GM04504 (cell line): ENCODE data around the gene ESYT2.

Source experiments
- DNase-seq: peaks from one replicate; pipeline ENCODE4 v3.0.0-alpha.2; 2012; ENCODE audit warnings: low read depth

Gene ESYT2

DNA sequence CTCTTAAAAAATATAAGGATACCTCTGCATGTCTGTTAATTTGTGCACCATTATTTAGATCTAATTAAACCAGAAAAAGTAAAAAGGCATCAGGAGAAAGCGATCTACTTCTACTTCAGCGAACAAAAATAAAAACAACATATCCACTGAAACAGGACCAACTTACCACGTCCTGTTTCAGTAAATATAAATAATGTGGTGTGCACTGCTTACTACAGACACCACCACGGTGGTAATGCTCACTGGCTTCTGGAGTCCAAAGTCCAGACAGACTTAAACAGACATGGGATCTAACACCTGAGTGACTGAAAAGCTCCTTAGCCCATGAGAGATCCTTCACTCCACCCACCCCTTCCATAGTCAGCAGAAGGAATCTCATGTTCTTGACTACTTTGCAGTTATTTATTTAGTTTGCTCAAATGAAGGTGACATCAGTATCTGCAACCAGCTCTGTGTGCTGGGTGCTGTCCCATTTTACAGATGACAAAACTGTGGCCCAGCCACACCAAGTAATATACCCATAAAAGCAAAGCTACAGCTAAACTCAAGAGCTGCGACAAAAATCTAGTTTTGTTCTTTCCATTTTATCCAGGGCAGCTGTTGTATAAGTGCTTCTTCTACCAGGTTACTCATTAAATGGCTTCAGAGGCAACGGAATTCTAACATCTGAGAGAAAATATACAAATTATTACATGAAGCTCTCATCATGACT, 62.6 kb downstream of the ESYT2 start:
- no peak for DNase-seq

DNA sequence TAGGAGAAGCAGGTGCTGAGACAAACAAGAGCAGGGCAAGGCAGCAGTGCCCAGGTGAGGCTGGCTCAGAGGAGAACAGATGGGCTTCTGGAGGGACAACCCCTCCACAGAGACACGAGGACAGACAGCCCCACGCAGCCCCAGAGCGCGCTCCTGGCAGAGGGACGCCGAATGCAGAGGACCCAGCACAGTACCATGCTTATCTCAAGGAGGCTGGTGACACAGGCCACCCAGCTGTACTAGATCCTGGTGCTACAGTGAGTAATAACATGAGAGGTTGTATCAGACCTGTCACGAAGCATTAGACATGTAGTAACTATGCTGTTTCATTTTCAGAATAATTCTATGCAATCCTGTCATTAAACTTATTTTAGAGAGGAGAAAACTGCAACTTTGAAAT, 64.3 kb downstream of the ESYT2 start:
- no peak for DNase-seq

DNA sequence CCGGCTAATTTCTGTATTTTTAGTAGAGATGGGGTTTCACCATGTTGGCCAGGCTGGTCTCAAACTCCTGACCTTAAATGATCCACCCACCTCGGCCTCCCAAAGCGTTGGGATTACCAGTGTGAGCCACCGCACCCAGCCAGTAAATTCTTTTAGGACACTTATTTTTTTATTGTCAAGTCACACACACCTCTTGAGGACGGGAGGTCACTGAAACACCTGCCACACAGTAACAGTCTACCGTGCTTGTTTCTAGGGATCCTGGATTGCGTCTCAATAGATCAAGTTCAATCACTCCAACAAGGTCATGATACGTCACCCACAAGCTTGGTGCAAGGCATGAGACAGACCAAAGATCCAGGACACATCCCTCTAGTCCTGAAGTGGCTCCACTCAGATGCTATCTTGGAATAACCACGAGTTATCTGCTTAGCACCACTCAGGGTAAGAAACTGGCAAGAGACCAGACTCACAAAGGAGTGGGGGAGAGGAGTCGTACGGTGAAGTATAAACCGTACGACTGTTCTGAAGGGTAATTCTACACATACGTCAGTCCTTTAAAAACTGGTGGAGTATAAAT, 65.8 kb downstream of the ESYT2 start:
- DNase-seq = no peak

DNA sequence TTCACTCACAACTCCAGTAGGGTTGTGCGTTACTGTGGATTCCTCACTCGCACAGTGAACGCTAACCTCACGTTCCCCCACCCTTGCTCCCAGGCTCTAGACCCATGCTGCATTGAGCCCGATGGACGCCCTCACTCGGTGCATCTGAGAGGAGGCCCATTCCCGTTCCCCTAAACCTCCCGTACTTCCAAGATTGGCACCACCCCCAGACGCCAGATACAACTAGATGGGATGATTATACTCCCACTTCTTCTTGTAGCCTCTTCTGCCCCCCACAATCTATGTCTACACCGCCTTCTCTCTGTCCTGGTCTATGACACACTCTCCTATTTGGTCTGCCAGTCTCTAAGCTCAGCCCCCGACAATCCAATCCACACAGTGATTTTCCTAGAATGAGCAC, 67.4 kb downstream of the ESYT2 start:
- DNase-seq = no peak

DNA sequence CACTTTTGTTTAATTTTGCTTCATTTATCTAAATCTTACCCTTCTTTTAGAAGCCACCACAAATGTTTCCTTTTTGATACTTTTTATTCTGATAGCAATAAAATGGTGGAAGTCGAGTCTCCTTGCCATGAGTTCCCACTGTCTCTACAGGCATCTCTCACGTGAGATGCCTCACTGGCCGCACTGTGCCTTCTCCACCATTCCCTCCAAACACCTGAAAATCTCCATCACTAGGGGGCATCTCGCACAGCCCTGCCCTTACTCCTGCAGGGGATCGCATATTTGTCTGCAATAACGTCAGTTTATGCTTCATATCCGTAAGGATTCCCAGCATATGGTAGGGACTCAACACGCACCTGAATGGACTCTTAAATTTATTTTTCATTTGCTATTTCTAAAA, 68.4 kb downstream of the ESYT2 start:
- DNase-seq = no peak

DNA sequence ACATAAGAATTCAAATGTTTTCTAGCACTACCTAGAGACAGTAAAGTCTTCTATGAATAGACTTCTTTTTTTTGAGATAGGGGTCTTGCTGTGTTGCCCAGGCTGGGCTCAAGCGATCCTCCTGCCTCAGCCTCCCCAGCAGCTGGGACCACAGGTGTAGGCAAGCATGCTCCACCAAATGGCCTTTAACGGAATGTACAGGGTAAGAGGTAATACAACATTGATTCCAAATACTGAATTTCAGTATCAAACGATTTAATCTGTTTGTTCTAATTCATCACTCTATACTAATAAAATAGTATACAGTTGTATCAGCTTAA, 68.9 kb downstream of the ESYT2 start:
- DNase-seq = no peak

DNA sequence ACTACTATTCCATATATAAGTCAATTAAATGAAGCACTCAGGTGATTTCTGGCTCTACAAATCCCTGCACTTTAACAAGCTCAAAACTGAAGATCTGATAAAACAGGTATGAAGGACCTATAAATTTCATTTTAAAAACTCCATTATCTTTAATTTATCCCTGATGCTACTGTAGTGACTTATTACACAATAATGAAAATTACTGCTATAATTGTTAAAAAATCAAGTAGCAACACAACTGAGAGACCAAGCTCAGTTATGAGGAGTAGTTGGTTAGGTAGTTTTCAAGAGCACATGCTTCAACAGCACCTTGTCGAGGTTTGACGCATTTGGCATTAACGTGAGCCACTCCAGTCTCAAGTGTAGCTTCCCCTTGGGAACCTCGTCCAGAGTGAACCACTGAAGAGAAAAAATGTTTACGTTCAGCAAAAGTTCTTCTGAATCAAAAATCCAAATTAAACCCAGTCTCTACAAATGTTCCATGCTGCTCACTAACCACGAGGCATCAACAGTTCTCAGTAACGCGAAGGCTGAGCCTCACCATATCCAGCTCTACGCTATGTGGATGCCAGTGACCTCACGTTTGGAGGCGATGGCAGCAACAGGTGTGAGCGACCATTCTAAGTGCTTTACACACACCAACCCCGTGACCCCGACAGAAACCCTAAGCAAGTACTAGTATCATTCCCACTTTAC, 69.4 kb downstream of the ESYT2 start:
- DNase-seq = no peak

DNA sequence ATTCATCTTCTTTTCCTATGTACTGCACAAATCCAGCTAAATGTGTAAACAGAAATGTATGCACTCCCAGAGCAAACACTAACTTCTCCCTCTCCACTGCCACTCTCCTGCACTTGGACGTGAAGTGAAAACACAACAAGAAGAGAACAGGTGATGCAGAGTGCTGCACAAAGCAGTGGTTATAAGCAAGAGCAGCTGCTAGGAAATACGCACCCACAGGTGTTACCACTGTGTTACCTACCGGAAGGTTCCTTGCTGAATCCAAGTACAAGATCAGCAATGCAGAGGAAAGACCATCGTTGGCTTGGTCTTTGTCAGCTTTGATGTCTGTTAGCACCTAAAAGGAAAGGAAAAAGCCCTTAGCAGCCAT, 70.1 kb downstream of the ESYT2 start:
- DNase-seq = no peak

DNA sequence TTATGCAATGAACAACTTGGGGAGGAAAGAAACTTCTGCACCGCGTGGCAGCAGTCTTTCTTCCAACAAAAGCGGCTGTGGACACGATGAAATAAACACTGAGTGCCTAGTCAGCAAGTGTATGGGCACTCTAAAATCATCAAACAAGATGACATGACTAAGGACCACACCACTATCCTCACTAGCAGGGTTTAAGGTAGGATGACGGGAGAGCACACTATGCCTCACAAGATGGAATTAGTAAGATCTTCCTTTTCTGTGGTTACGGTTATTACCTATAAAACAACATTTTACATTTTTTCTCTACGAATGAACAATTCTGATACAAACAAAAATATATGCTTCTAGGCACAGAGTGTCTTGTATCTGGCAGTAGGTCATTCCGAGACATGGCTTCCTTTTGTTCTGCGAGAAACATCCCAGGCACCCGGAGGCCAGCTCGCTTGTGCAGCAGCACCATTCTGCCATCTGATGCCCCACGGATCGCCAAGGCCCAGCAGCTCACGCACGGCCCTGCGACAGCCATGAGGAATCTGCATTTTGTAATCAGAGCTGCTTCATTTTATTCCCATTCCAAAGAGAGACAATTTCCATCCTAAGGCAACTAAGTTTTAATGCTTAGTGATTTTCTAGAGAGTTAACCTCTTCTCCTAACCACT, 70.6 kb downstream of the ESYT2 start:
- DNase-seq = no peak

DNA sequence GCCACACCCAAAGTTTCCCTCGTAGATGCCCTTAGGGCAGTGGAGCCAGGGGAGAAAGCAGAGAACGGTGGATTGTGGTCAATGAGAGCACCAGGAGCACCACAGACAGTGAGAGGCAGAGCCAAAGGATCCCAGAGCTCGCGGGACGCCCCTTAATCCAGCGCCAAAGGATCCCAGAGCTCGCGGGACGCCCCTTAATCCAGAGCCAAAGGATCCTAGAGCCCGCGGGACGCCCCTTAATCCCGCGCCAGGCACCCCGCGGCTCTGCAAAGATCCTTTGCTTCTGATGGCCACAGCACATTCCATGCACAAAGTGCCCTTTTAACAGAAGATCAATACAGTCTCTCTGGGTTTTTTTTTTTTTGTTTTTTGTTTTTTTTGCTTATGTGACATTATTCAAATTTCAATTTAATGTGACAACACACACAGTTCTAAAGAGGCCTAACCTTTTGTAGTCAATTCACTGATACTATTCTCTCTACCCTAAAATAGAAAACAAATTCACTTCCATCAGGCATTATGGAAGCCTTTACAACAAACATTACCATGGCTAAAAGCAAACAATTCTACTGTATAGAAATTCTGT, 71.8 kb downstream of the ESYT2 start:
- DNase-seq = no peak

DNA sequence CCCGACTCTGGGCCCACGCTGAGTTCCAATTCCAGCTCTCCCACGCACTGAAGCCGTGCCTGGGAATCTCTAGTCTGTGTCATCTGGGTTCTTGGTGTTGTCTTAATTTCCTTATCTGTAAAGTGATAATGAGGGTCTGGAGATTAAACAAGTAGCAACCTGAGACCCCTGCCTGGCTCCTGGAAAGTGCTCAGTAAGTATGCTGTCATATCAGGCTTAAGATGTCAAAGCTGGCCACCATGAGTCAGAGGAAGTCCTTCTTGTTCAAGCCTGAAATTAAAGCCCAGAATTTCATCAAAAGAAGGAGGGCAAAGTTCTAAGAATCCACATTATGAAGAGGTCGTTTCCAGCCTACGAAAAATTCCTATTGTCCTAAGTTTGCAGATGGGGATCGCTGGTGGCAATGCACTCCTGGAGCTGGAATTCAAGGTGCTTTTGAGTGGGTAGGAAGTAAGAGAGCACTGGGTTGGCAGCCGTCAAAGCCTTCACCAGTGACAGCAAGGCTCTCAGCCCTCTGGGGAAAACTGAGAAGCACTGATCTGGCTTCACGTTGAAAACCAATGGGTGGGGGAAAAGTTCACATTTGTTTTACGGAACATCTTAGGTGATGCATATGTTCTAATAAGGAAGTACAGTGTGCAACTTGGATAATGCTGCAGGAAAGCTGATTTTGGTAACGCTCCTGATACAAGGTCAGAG, 74.4 kb downstream of the ESYT2 start:
- DNase-seq = no peak

DNA sequence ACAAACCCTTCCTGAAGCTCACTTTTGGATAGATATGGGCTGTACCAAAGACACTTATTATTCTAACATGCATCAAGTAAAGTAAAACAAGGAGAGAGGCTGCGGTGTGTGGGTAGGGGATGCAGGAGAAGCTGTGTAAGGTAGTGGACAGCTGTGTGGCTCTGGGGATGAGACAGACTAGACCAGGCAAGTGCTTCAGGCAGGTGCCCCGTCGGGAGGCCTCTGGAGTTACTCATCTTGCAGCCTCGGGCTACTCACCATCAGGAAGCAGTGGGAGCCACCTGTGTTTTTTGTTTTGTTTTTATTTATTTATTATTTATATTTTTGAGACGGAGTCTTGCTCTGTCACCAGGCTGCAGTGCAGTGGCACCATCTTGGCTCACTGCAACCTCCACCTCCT, 75.4 kb downstream of the ESYT2 start:
- DNase-seq = no peak

DNA sequence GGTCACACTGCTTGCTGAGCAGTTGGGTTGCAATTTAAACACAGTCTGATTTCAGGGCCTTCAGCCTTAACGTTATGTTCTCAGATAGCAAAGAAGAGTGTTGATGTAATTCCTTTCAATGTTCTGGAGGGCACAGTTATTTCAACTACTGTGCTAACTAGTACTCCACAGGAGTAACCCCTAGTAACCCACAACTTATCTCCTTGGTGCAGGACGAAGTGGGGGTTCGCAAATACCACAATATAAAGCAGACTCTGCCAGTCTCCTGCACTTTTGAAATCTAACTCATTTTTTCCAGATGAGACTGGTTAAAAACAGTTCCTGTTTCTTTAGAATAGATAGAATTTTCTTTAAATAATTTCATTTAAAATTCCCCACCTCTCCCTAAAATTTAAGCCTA, 77.6 kb downstream of the ESYT2 start:
- DNase-seq = no peak

DNA sequence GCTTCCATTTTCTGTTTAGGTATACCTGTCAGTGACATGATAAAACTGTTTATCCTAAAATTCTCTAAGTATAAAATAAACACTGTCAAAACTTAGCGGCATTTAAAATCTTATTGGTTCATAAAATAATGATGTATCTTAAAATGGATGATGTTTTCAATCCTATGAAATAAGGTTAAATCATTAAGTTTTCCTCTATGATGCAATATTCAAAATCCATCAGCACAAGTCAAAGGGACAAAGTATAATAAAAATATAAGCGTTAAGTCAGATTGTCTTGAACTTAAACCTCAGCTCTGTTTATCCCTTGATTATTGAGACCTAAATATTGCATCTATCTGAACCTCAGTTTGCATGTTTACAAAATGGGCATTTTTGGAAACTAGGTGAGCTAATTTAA, 78.1 kb downstream of the ESYT2 start:
- no peak for DNase-seq

DNA sequence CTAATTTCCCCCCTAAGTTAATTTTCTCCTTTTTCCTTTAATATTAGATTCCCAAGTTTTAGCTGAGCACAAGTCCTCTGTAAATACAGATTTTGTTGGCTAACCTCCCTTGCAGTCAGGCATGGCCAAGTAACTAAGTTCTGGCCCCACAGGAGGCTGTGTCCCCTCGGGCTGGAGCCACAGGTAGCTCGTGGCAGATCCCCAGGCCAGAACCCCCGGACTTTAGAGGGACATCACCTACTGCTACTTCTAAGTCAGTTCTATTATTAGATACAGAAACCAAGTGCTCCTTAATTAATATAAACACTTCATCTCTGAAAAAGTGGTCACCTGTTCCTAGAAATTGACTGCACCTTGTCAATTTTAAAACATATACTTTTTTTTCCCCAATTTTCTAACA, 78.6 kb downstream of the ESYT2 start:
- DNase-seq = no peak

DNA sequence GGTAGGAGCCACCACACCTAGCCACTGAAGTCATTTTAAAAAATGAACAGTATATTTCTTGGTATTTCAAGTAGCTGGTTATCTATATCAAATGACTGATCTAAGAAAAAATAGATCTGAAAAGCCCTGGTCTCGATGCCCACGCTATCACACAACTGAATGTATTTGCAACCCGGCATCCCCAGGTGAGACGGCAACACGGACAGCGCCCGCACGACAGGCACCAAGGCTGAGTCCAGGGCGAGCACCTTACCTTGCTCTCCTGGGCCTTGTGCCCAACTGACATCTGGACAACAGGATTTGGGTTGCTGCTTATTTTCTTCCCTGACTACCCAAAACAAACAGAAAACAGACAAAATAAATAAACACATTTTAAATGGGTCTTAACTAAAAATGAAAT, 79.9 kb downstream of the ESYT2 start:
- no peak for DNase-seq

DNA sequence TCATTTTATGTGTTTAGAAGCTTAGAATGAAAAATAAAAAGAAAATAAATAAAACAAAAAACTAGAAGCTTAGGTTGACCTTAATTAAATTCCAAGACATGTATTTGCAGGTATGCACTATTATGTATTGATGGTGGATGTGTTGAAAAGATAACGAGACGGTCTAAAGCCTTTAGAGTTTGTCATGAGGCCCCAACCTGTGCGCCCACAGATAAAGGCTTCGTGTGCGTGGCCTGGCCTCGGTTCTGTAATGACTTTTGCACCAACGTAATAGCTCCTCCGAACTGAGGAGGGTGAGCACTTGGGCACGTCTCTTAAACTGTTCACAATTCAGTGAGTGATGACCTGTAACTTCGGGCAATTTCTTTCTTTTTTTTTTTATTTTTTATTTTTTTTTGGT, 81.0 kb downstream of the ESYT2 start:
- no peak for DNase-seq

DNA sequence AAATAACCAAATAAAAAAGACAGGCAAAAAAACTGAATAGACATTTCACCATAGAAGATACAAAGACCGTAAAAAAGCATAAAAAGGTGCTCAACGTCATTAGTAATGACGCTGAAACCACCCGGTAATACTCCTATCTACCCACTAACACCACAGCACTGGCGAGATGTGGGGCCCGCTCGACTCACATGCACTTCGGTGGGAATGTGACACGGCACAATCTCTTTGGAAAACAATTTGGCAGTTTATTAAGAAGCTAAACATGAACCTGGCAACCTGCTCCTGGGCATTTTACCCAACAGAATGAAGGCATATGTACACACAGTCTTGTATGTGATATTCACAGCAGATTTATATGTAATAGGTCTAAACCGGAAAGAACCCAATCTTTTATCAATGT, 81.9 kb downstream of the ESYT2 start:
- no peak for DNase-seq

DNA sequence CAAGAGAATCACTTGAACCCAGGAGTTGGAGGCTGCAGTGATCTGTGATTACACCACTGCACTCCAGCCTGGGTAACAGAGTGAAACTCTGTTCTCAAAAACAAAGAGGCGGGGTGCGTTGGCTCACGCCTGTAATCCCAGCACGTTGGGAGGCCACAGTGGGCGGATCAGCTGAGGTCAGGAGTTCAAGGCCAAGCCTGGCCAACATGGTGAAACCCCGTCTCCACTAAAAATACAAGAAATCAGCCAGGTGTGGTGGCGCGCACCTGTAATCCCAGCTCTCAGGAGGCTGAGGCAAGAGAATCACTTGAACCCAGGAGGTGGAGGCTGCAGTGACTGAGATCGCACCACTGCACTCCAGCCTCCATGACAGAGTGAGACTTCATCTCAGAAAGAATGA, 82.4 kb downstream of the ESYT2 start:
- DNase-seq = no peak

DNA sequence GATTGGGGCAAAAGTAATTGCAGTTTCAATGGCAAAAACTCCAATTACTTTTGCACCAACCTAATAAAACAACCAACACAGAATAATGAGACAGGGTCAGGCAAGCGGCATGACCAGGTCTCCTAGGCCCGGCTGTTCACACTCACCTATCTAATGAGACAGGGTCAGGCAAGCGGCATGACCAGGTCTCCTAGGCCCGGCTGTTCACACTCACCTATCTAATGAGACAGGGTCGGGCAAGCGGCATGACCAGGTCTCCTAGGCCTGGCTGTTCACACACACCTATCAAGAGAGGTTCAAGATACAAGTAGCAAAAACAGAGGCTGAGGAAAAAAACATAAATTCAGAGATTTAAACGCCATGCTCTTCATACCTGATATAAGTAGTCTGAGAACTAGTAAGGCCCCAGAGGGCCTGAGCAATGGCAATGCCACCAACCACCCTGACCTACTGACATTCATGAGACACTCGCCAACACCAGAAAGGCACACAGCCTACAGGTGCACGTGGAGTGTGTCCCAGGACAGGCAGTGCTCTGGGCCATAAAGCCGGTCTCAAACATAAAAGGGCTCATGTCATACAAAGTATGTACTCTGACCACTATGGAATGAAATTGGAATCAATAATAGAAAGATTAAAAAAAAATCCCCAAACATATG, 84.1 kb downstream of the ESYT2 start:
- DNase-seq = no peak

DNA sequence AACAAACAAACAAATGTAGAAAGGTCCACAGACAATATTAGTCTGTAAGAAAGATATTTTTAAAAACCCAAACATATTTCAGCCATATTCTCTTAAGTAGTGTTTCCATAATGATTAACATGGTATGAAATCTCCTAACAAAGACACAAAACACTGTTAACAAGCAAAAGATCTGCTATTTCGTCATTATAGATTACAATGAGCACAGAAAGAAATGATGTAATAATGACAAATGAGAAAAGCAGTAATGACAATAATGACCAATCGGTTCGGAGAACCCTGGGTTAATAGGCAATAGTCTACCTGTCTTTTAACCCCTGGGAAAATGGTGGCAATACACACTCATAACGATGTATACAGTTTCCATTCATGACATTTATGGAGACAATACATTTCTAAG, 85.2 kb downstream of the ESYT2 start:
- no peak for DNase-seq

DNA sequence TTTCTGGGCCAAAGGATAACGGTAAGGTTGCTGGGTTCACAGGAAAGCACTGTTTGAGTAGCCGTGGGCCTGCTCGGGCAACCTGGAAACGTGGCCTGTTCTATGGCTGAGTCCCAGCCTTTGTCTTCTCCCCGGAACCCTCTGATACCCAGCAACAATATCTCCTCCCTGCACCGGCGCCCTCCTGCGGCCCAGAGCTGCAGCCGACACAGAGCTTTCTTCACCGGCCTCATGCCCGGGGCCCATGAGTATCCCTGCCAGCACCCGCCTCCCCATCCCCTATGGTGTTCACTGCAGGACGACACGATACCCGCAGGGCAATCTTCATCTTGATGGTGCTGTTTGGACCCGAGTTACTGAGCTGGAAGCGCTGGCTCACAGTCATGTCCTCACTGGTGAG, 86.1 kb downstream of the ESYT2 start:
- DNase-seq = no peak
